Activated CD4-positive, alpha-beta T cell treated with anti-CD3 and anti-CD28 coated beads, Interleukin-2, amount 10 ng/mL, durations not matched to agents 24 days and 14 days (primary cell): ENCODE measurements around the gene CASK. TPM values are rescaled to one million over a fixed set of nuclear protein-coding genes. Genes with fewer than 3 reads are reported as not detected.
A peak's percentile ranks its signal among the peaks of the same experiment; 100 is the strongest.

Experiments
- DNase-seq: peaks from one replicate; pipeline ENCODE4 v3.0.0; 2022
- H3K27ac Mint-ChIP-seq: one replicate; pipeline ENCODE4 v1.8.0; 2022; ENCODE audit warnings: mild to moderate bottlenecking, mixed read lengths
- H3K27me3 Mint-ChIP-seq: one replicate; pipeline ENCODE4 v1.8.0; 2022; ENCODE audit warnings: mixed read lengths
- H3K36me3 Mint-ChIP-seq: one replicate; pipeline ENCODE4 v1.8.0; 2022; ENCODE audit warnings: low read depth, mild to moderate bottlenecking, mixed read lengths
- H3K4me1 Mint-ChIP-seq: one replicate; pipeline ENCODE4 v1.8.0; 2021; ENCODE audit warnings: mixed read lengths
- H3K4me3 Mint-ChIP-seq: one replicate; pipeline ENCODE4 v1.8.0; 2022; ENCODE audit warnings: mild to moderate bottlenecking, moderate library complexity, mixed read lengths
- H3K9me3 Mint-ChIP-seq: one replicate; pipeline ENCODE4 v1.8.0; 2021; ENCODE audit warnings: mixed read lengths
- intact Hi-C: fragments of 100-400 bp; cut with micrococcal nuclease; formaldehyde crosslinking; loops from one replicate; pipeline ENCODE4 v1.15.1; 2023
- total RNA-seq: library from RNA; stranded (reverse); gene quantifications from 2 replicates; pipeline ENCODE4 v1.2.3, GENCODE V29; 2022

CASK gene
- total RNA-seq, 1 donor from 2014 or later = 19.3 TPM

GRCh38 chrX:41705680-41706374 lies 217.5 kb downstream of the CASK start:
- H3K36me3 Mint-ChIP-seq = peaks cover 10% of the 10 kb centered on the region
- peak overlapping the region; percentile 8 for H3K4me3 Mint-ChIP-seq
- H3K27me3 Mint-ChIP-seq = no peaks in the 10 kb centered on the region
- peak overlapping the region; percentile 68 for H3K27ac Mint-ChIP-seq
- H3K4me1 Mint-ChIP-seq = peaks cover 20% of the 10 kb centered on the region
- no peak for DNase-seq
- intact Hi-C loops = no loop called here
- no peaks in the 10 kb centered on the region for H3K9me3 Mint-ChIP-seq

DNA sequence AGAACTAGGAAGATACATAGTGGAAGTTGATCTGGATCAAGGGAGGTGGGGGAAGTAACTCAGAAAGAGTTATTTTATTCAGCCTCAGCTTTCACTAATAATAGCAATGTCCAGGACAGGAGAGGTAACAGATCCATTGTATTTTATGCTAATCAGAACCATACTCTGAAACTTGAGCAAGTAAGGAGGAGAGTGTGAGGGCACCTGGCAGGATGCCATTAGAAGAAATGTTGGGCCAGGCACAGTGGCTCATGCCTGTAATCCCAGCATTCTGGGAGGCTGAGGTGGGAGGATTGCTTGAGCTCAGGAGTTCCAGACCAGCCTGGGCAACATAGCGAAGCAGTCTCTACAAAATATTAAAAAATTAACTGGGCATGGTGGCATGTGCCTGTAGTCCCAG lies 218.3 kb downstream of the CASK start:
- DNase-seq = no peak
- Mint-ChIP-seq H3K27me3 (no peaks in the 10 kb centered on the region), H3K36me3 (peaks cover 10% of the 10 kb centered on the region), H3K27ac (peak overlapping the region; percentile 52), H3K9me3 (no peaks in the 10 kb centered on the region), H3K4me1 (peaks cover 20% of the 10 kb centered on the region), H3K4me3 (no peak overlapping the region)
- intact Hi-C loops = no loop called here

GRCh38 chrX:41703574-41704029 lies 219.8 kb downstream of the CASK start:
- intact Hi-C loops = loop anchor here (2.0 kb wide), 2 partner anchors 17 to 37 kb away; no protein-coding TSS in a partner anchor
- DNase-seq = no peak
- no peak overlapping the region for H3K27ac Mint-ChIP-seq
- H3K4me1 Mint-ChIP-seq = peaks cover 24% of the 10 kb centered on the region
- peaks cover 10% of the 10 kb centered on the region for H3K36me3 Mint-ChIP-seq
- H3K27me3 Mint-ChIP-seq = no peaks in the 10 kb centered on the region
- H3K4me3 Mint-ChIP-seq = no peak overlapping the region
- H3K9me3 Mint-ChIP-seq = no peaks in the 10 kb centered on the region

DNA sequence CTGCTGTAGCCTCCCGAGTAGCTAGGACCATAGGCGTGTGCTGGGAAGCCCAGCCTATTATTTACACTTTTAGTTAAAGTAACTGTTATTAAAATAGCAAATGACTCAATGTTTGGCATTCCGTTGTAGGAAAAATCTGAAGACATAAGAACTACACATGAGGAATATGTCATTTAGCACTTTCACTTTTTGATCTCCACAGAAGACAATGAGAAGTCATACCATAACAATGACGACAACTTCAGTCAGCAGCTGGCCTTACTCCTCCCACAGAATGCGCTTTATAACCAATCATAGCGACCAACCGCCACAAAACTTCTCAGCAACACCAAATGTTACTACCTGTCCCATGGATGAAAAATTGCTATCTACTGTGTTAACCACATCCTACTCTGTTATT lies 227.9 kb downstream of the CASK start:
- Mint-ChIP-seq H3K4me1 (peaks cover 27% of the 10 kb centered on the region), H3K27ac (no peak overlapping the region), H3K4me3 (no peak overlapping the region), H3K27me3 (no peaks in the 10 kb centered on the region), H3K36me3 (peaks cover 4% of the 10 kb centered on the region), H3K9me3 (peaks cover 6% of the 10 kb centered on the region)
- DNase-seq = peak; percentile 58
- intact Hi-C loops = no loop called here

DNA sequence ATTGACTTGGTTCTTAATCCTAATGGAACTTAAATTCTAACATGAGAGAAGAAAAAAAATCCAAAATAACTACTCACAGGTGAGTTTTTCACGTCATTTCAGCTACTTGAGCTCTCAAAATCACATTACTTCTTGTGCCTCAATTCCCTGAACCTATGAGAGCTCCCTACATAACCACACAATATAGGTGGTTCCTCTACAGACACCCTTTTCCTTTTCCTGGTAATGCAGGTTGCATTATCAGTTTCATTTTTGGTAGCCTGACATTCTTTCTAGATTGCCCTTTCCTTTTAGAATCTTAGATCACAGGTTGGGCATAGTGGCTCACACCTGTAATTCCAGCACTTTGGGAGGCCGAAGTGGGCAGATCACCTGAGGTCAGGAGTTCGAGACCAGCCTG lies 230.3 kb downstream of the CASK start:
- intact Hi-C loops = no loop called here
- H3K27ac Mint-ChIP-seq = no peak overlapping the region

GRCh38 chrX:41692162-41692749 lies 231.1 kb downstream of the CASK start:
- H3K36me3 Mint-ChIP-seq = peaks cover 6% of the 10 kb centered on the region
- H3K4me1 Mint-ChIP-seq = peaks cover 32% of the 10 kb centered on the region
- no peak overlapping the region for H3K4me3 Mint-ChIP-seq
- H3K27me3 Mint-ChIP-seq = no peaks in the 10 kb centered on the region
- intact Hi-C loops = no loop called here
- no peak for DNase-seq
- H3K9me3 Mint-ChIP-seq = peaks cover 6% of the 10 kb centered on the region
- H3K27ac Mint-ChIP-seq = no peak overlapping the region

More for the DNA sequence above, 230.3 kb downstream of the CASK start:
- Mint-ChIP-seq H3K9me3 (peaks cover 6% of the 10 kb centered on the region), H3K36me3 (peaks cover 4% of the 10 kb centered on the region), H3K27me3 (no peaks in the 10 kb centered on the region), H3K4me3 (no peak overlapping the region), H3K4me1 (peaks cover 30% of the 10 kb centered on the region)
- DNase-seq = no peak

GRCh38 chrX:41689711-41690110 lies 233.6 kb downstream of the CASK start:
- DNase-seq = no peak
- no peaks in the 10 kb centered on the region for H3K27me3 Mint-ChIP-seq
- no peak overlapping the region for H3K27ac Mint-ChIP-seq
- H3K36me3 Mint-ChIP-seq = peaks cover 5% of the 10 kb centered on the region
- H3K9me3 Mint-ChIP-seq = no peaks in the 10 kb centered on the region
- H3K4me3 Mint-ChIP-seq = no peak overlapping the region
- intact Hi-C loops = loop anchor here (1.0 to 5.0 kb wide), 2 partner anchors 24 to 43 kb away; no protein-coding TSS in a partner anchor
- H3K4me1 Mint-ChIP-seq = peaks cover 30% of the 10 kb centered on the region

DNA sequence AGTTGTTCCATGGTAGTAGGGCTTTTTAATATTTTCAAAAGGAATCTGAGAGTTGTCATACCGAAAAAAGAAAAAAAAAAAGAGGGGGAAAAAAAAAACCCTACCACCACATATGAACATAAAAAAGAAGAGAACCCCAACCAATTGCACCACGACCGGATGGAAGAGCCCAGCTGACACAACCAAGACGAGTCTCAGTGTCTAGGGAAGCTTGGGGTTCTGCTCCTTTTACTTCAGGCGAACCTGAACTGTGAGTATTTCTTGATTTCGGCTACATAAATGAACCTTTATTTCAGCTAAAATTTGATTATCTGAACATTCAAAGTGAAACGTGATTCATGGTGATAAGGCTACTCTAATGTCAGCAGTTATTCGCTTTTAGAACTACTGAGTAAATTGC lies 234.5 kb downstream of the CASK start, which contains the start of gene GPR34:
Gene GPR34 (plus strand): TSS at position 139 of the 400 bp plus-strand sequence. CDS start 6,661 bp downstream, outside the sequence.
- Mint-ChIP-seq H3K27me3 (no peaks in the 10 kb centered on the region), H3K9me3 (no peaks in the 10 kb centered on the region), H3K4me1 (peaks cover 24% of the 10 kb centered on the region), H3K36me3 (peaks cover 5% of the 10 kb centered on the region), H3K4me3 (no peak within 1 kb of the TSS), H3K27ac (no peak within 1 kb of the TSS)
- intact Hi-C loops = loop anchor here (1.0 to 5.0 kb wide), 2 partner anchors 24 to 43 kb away; no protein-coding TSS in a partner anchor
- peak; percentile 65 for DNase-seq

DNA sequence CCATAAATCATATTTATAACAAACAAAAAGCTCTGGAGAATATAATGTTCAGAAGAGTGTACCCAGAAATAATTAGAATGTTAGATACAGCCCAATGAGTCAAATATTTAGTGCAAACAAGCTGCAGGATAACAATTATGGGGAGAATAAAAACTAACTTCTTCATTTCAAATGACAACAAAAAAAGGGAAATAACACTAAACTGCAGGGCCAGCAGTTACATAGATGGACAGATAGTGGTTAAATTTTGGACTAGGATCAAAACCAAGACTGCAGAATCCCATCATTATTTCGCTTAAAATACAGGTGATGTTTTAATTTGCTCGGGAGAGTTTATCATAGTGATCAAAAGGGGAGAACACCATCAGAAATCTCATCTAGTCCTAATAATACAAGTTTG lies 235.2 kb downstream of the CASK start:
- Mint-ChIP-seq H3K36me3 (peaks cover 5% of the 10 kb centered on the region), H3K4me3 (no peak overlapping the region), H3K27ac (no peak overlapping the region), H3K4me1 (peaks cover 19% of the 10 kb centered on the region), H3K27me3 (no peaks in the 10 kb centered on the region), H3K9me3 (no peaks in the 10 kb centered on the region)
- no peak for DNase-seq
- intact Hi-C loops = loop anchor here (5.0 kb wide), 1 partner anchor 44 kb away; no protein-coding TSS in a partner anchor

GRCh38 chrX:41686788-41687187 lies 236.6 kb downstream of the CASK start:
- Mint-ChIP-seq H3K27ac (no peak overlapping the region), H3K9me3 (no peaks in the 10 kb centered on the region), H3K27me3 (no peaks in the 10 kb centered on the region), H3K4me3 (no peak overlapping the region), H3K4me1 (peaks cover 13% of the 10 kb centered on the region), H3K36me3 (peaks cover 2% of the 10 kb centered on the region)
- DNase-seq = no peak
- intact Hi-C loops = loop anchor here (5.0 kb wide), 1 partner anchor 46 kb away; no protein-coding TSS in a partner anchor

DNA sequence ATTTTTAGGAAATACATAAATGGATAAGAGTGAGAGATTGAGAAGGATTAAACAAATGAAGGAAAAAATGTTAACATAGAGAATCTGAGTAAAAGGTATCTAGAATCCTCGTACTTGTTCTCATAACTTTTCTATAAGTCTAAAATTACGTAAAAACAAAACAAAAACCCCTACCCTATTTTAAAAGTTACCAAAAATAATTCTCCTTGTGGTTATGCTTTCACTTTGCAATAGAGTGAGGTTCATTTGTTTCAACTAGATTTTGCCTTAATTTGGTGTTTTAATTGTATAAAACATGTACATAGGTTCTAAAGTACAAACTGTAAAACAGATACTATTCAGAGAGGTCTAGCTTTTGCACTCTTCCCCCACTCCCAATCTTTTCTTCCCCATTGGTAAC lies 238.4 kb downstream of the CASK start:
- Mint-ChIP-seq H3K27ac (no peak overlapping the region), H3K27me3 (no peaks in the 10 kb centered on the region), H3K36me3 (peaks cover 5% of the 10 kb centered on the region), H3K4me1 (peaks cover 13% of the 10 kb centered on the region), H3K9me3 (no peaks in the 10 kb centered on the region), H3K4me3 (no peak overlapping the region)
- intact Hi-C loops = loop anchor here (5.0 kb wide), 1 partner anchor 47 kb away; no protein-coding TSS in a partner anchor
- DNase-seq = no peak

- peaks cover 5% of the 10 kb centered on the region for H3K36me3 Mint-ChIP-seq
- H3K4me1 Mint-ChIP-seq = peaks cover 13% of the 10 kb centered on the region
- no peaks in the 10 kb centered on the region for H3K27me3 Mint-ChIP-seq
- H3K27ac Mint-ChIP-seq = no peak overlapping the region
- no peak overlapping the region for H3K4me3 Mint-ChIP-seq
- no peak for DNase-seq
- intact Hi-C loops = no loop called here
- no peaks in the 10 kb centered on the region for H3K9me3 Mint-ChIP-seq
These were observed 239.2 kb downstream of the CASK start for GRCh38 chrX:41684138-41684537.

GRCh38 chrX:41677183-41678060 lies 245.9 kb downstream of the CASK start:
- intact Hi-C loops = no loop called here
- Mint-ChIP-seq H3K9me3 (peaks cover 4% of the 10 kb centered on the region), H3K4me3 (no peak overlapping the region), H3K27ac (no peak overlapping the region), H3K36me3 (peaks cover 14% of the 10 kb centered on the region), H3K27me3 (no peaks in the 10 kb centered on the region), H3K4me1 (peaks cover 11% of the 10 kb centered on the region)
- no peak for DNase-seq
